AG20443 (cell line): ENCODE measurements around the gene MYL9.
"Not testable (repeated sequence)": the region's sequence is repeated elsewhere in the genome, so short reads cannot be mapped to it uniquely, and the experiment has no call there.

Experiments
- DNase-seq: peaks from one replicate; pipeline ENCODE4 v3.0.0; 2012; ENCODE audit warnings: low spot score, mixed read lengths

The MYL9 gene

GRCh38 chr20:36541227-36541767 is at the start of gene MYL9:
Gene MYL9, plus strand, starts transcription at chr20:36541519. Its CDS starts 3,366 bp downstream, at chr20:36544885.
- peak; percentile 97 for DNase-seq

- DNase-seq: no peak
Observed at GRCh38 chr20:36491901-36492617, 49.3 kb upstream of the MYL9 start.

GRCh38 chr20:36493051-36493800 is 48.1 kb upstream of the MYL9 start:
- DNase-seq: no peak

GRCh38 chr20:36493801-36494114 is 47.6 kb upstream of the MYL9 start:
- peak; percentile 90 for DNase-seq

GRCh38 chr20:36496707-36497669 is 44.3 kb upstream of the MYL9 start:
- no peak for DNase-seq

- no peak for DNase-seq
Observed at GRCh38 chr20:36497856-36498255, 43.5 kb upstream of the MYL9 start.

- DNase-seq: no peak
Observed at GRCh38 chr20:36498386-36499179, 42.7 kb upstream of the MYL9 start.

GRCh38 chr20:36499211-36499610 is 42.1 kb upstream of the MYL9 start:
- DNase-seq: no peak

- DNase-seq: peak; percentile 40
Observed at GRCh38 chr20:36499723-36500501, 41.4 kb upstream of the MYL9 start.

GRCh38 chr20:36501367-36502006 is 39.8 kb upstream of the MYL9 start:
- no peak for DNase-seq

GRCh38 chr20:36504295-36504694 is 37.0 kb upstream of the MYL9 start:
- DNase-seq: no peak

- DNase-seq: no peak
Observed at GRCh38 chr20:36506253-36506652, 35.1 kb upstream of the MYL9 start.

- no peak for DNase-seq
Observed at GRCh38 chr20:36507746-36508145, 33.6 kb upstream of the MYL9 start.

- no peak for DNase-seq
Observed at GRCh38 chr20:36519012-36519719, 22.2 kb upstream of the MYL9 start.

- no peak for DNase-seq
Observed at GRCh38 chr20:36519944-36520343, 21.4 kb upstream of the MYL9 start.

- no peak for DNase-seq
Observed at GRCh38 chr20:36521526-36521925, 19.8 kb upstream of the MYL9 start.

- DNase-seq: not testable (repeated sequence)
Observed at GRCh38 chr20:36522412-36522811, 18.9 kb upstream of the MYL9 start.

- no peak for DNase-seq
Observed at GRCh38 chr20:36523341-36523740, 18.0 kb upstream of the MYL9 start.

- no peak for DNase-seq
Observed at GRCh38 chr20:36525620-36526365, 15.5 kb upstream of the MYL9 start.
